ENCODE data around the gene NR1H4. TPM values are rescaled to one million over a fixed set of nuclear protein-coding genes. Genes with fewer than 3 reads are reported as not detected.

The NR1H4 gene
- total and polyA plus RNA-seq, 2 of the 13 experiments (the other 11 are each of a cell fraction or from before 2014, with no cell fraction given), result 27.3 to 114 TPM

DNA sequence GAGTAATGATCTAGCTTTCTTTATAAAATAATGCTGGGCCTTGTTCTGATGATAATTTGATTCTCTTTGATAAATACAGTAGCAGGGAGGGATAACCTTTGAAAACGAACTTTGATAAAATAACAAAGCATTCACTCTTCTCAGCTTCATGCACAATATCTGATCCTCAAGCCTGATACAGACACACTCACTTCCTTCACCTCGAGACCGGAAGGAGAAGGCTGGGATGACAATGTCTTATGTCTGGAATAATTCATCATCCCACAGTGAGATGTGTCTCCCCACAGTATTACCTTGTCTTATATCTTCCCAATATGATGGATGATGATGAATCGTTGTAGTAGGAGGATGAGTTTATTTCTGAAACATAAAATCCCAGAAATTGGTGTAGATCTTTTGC is 15.5 kb upstream of the NR1H4 start:
- Histone ChIP-seq H3K9me3 (ENCODE audit: low read length) (no peaks in the 10 kb centered on the region), H3K4me1 (ENCODE audit: insufficient read depth, low read length) (peaks cover 18% of the 10 kb centered on the region), H3K79me2 (ENCODE audit: insufficient read depth, low read length) (no peaks in the 10 kb centered on the region), H3K27ac (ENCODE audit: extremely low read length, insufficient read depth, low read length) (no peak overlapping the region), H3K27me3 (ENCODE audit: control insufficient read depth in 1 of 2, insufficient read depth in 2 of 2, low read length in 2 of 2) (no peaks in the 10 kb centered on the region), H2AFZ (ENCODE audit: low read length) (no peak overlapping the region), H4K20me1 (ENCODE audit: insufficient read depth, low read length) (no peaks in the 10 kb centered on the region), H3K4me2 (ENCODE audit: low read depth, low read length) (no peak overlapping the region), H3K36me3 (replicated peaks in 1 of 2; ENCODE audit: control insufficient read depth in 1 of 2, insufficient read depth in 2 of 2, low read length in 2 of 2) (no peaks in the 10 kb centered on the region), H3K4me3 (replicated peaks in 1 of 3; ENCODE audit: insufficient read depth in 1 of 3, low read depth in 2 of 3, low read length in 3 of 3) (no peak overlapping the region), H3K9ac (ENCODE audit: insufficient read depth, low read depth, low read length) (no peak overlapping the region)
- DNase-seq (ENCODE audit: low spot score), result no peak
- in situ Hi-C loops (cut with HindIII; ENCODE audit: extremely low pct_ligation_motif_present, low pct_unique_long_range_greater_than_20kb), result no loop called here
- intact Hi-C loops (cut with micrococcal nuclease; ENCODE audit: unreplicated experiment), result no loop called here
- no peak for FAIRE-seq
- WGBS (ENCODE audit: low lambda C conversion rate), result 84% methylated on average over 4 of the region's 4 CpGs
- ChIA-PET POLR2A (no interaction called here), CTCF (ENCODE audit: low intra/inter-chr PET ratio, low total read pairs) (no interaction called here)
- TF ChIP-seq ZSCAN21 (CRISPR knock-in tag; IDR thresholded peaks at IDR 0.05; ENCODE audit: borderline replicate concordance) (no peak), ZFX (CRISPR knock-in tag; IDR thresholded peaks at IDR 0.05; ENCODE audit: low read depth) (no peak), HNF4A (CRISPR knock-in tag; IDR thresholded peaks at IDR 0.05) (no peak), ZBTB38 (CRISPR knock-in tag; IDR thresholded peaks at IDR 0.05) (no peak), HNRNPUL1 (IDR thresholded peaks at IDR 0.05; ENCODE audit: low read depth, low read length) (no peak), NPAS2 (CRISPR knock-in tag; IDR thresholded peaks at IDR 0.05; ENCODE audit: borderline replicate concordance) (no peak)
- BruUV-seq (replicated peaks), result no TSS peak
- ATAC-seq, result no peak

DNA sequence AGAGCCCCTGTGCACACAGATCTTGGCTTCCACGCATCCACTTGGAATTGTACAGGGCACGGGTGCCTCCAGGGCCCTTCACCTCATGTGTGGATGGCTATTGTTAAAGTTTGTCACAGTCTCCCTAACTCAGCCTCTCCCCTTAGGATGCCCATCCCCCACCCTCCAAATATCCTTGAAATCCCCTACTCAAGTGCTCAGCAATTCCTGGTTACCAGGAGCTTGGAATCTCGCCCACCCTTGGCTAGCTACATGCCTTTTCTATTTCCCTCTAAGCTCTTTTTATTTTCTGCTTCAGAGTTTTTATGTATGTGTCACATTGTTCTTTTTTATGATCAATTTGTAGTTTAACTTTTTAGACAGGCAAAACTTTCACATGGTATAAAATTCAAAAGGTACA is 13.0 kb upstream of the NR1H4 start:
- H3K4me2 ChIP-seq (ENCODE audit: low read depth, low read length), result no peak overlapping the region
- in situ Hi-C loops (cut with HindIII; ENCODE audit: extremely low pct_ligation_motif_present, low pct_unique_long_range_greater_than_20kb), result no loop called here
- H3K27ac ChIP-seq (ENCODE audit: extremely low read length, insufficient read depth, low read length), result no peak overlapping the region
- no TSS peak for BruUV-seq (replicated peaks)
- H3K4me1 ChIP-seq (ENCODE audit: insufficient read depth, low read length), result peaks cover 43% of the 10 kb centered on the region
- no peaks in the 10 kb centered on the region for H4K20me1 ChIP-seq (ENCODE audit: insufficient read depth, low read length)
- H3K9me3 ChIP-seq (ENCODE audit: low read length), result no peaks in the 10 kb centered on the region
- no peak overlapping the region for H3K4me3 ChIP-seq (replicated peaks in 1 of 3; ENCODE audit: insufficient read depth in 1 of 3, low read depth in 2 of 3, low read length in 3 of 3)
- H3K79me2 ChIP-seq (ENCODE audit: insufficient read depth, low read length), result no peaks in the 10 kb centered on the region
- CTCF ChIA-PET (ENCODE audit: low intra/inter-chr PET ratio, low total read pairs), result no interaction called here
- DNase-seq (ENCODE audit: low spot score), result no peak
- POLR2A ChIA-PET, result interaction anchor here (2.9 kb wide), 1 partner anchor 14 kb away, joined by 12 read pairs; no protein-coding TSS in a partner anchor
- H3K27me3 ChIP-seq (ENCODE audit: control insufficient read depth in 1 of 2, insufficient read depth in 2 of 2, low read length in 2 of 2), result no peaks in the 10 kb centered on the region
- no peak overlapping the region for H3K9ac ChIP-seq (ENCODE audit: insufficient read depth, low read depth, low read length)
- no peak for ATAC-seq
- no peaks in the 10 kb centered on the region for H3K36me3 ChIP-seq (replicated peaks in 1 of 2; ENCODE audit: control insufficient read depth in 1 of 2, insufficient read depth in 2 of 2, low read length in 2 of 2)
- WGBS (ENCODE audit: low lambda C conversion rate), result 100% methylated on average over 3 of the region's 3 CpGs
- no peak for FAIRE-seq
- intact Hi-C loops (cut with micrococcal nuclease; ENCODE audit: unreplicated experiment), result loop anchor here (1.0 kb wide), 1 partner anchor 112 kb away; no protein-coding TSS in a partner anchor
- no peak overlapping the region for H2AFZ ChIP-seq (ENCODE audit: low read length)
- TF ChIP-seq, protein P1, sequence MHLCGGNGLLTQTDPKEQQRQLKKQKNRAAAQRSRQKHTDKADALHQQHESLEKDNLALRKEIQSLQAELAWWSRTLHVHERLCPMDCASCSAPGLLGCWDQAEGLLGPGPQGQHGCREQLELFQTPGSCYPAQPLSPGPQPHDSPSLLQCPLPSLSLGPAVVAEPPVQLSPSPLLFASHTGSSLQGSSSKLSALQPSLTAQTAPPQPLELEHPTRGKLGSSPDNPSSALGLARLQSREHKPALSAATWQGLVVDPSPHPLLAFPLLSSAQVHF (CRISPR knock-in tag; IDR thresholded peaks at IDR 0.05), result no peak
- no peak for TF ChIP-seq ZSCAN30 (CRISPR knock-in tag; IDR thresholded peaks at IDR 0.05)
- no peak for TF ChIP-seq HES4 (CRISPR knock-in tag; IDR thresholded peaks at IDR 0.05; ENCODE audit: borderline replicate concordance)
- TF ChIP-seq, protein P2, sequence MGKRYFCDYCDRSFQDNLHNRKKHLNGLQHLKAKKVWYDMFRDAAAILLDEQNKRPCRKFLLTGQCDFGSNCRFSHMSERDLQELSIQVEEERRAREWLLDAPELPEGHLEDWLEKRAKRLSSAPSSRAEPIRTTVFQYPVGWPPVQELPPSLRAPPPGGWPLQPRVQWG (CRISPR knock-in tag; IDR thresholded peaks at IDR 0.05; ENCODE audit: borderline replicate concordance, low read depth), result no peak
- no peak for TF ChIP-seq RFXAP (CRISPR knock-in tag; IDR thresholded peaks at IDR 0.05; ENCODE audit: borderline replicate concordance)
- no peak for TF ChIP-seq ZNF225 (CRISPR knock-in tag; IDR thresholded peaks at IDR 0.05)
- no peak for TF ChIP-seq MBNL3 (CRISPR knock-in tag; conservative IDR thresholded peaks at IDR 0.05)
- no peak for TF ChIP-seq SUZ12 (IDR thresholded peaks at IDR 0.05; ENCODE audit: low read depth, low read length)
- no peak for TF ChIP-seq ZFP1 (CRISPR knock-in tag; IDR thresholded peaks at IDR 0.05)
- no peak for TF ChIP-seq ZFP36L1 (CRISPR knock-in tag; IDR thresholded peaks at IDR 0.05)
- no peak for TF ChIP-seq ZNF136 (CRISPR knock-in tag; IDR thresholded peaks at IDR 0.05; ENCODE audit: low read depth)
- TF ChIP-seq ZNF616 (CRISPR knock-in tag; IDR thresholded peaks at IDR 0.05; ENCODE audit: low read depth), result no peak
- no peak for TF ChIP-seq ZBTB7A (CRISPR knock-in tag; IDR thresholded peaks at IDR 0.05)
